Bone marrow (tissue), 2 donors: ENCODE results near the gene SENP8.
"Not testable (repeated sequence)": the region's sequence is repeated elsewhere in the genome, so short reads cannot be mapped to it uniquely, and the experiment has no call there.

Experiments used
- DNase-seq, 2 donors: peaks; one replicate each; lab custom pipeline; 2025; lab: John Stamatoyannopoulos, UW

Gene SENP8

DNA sequence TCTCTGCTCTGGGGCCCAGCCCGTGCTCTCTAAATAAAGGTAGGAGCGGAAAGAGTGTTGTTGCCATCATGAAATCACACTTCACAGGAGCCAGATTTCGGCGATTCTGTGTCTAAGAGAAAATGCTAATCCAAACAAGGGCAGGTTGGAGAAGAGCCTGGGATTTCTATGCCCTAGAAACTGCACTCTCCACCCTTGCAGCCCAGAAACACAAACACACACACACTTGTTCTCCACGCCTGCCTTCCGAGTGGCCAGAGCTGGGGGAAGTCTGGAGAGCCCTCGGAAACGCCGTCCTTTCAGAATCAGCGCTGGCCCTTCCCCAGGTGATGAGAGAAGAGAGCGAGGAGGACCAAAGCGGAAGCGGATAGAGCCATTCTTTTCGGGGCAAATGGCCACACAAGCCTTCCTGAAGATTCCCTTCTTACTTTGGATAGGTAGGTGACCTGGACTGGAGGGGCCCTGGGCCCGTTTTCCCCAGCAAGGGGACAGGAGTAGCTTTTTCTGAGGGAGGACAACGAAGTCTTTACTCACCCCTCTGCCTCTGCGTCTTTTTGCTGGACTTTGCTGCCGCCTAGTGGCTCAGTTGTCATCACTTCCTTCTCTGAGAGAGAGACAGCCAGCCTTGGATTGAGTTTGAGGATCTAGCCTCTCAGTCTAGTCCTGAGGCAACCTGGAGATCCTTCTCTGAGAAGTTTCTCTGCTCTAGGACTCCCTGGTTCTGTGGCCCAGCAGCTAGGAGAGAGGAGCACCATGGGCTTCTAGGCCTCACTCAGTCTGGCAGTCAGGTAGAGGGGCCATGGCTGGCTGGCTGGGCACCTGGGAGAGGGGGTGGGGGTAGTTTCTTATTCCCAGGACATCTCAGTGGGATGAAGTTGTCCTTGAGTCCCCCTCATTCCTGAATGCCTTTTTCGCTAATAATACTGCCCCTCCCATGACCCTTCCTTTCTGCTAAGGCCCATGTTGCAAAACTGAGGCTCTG, 37.7 kb downstream of the SENP8 start:
- peak; percentile 61 to 67 for DNase-seq

- DNase-seq, result no peak
Observed at GRCh38 chr15:72156928-72157327, 38.7 kb downstream of the SENP8 start.

DNA sequence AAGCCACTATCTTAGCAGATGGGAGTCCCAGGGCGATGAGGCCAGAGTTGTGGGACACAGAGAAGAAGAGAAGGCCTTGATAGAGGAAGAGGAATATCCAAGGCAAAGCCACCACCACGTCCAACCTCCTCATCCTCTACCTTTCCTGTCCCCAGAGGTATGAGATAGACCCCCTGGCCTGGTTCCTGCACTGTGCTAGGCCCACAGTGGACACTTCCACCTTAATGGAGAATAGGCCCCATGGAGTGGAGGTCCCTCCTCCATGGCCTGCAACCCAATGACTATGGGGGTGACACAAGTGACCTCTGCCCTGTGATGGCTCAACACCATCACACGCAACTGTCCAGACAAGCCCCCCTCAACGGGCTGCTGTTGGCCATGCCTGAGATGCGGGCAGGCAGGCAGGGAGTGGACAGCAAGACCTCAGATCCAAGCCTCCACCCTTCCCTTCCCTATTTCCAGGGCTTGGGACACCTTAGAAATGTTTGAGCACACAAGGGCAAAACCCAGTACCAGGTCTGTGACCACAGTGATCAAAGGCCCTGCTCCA, 42.6 kb downstream of the SENP8 start:
- no peak for DNase-seq

- DNase-seq, result no peak
Observed at GRCh38 chr15:72161361-72162132, 43.3 kb downstream of the SENP8 start.

DNA sequence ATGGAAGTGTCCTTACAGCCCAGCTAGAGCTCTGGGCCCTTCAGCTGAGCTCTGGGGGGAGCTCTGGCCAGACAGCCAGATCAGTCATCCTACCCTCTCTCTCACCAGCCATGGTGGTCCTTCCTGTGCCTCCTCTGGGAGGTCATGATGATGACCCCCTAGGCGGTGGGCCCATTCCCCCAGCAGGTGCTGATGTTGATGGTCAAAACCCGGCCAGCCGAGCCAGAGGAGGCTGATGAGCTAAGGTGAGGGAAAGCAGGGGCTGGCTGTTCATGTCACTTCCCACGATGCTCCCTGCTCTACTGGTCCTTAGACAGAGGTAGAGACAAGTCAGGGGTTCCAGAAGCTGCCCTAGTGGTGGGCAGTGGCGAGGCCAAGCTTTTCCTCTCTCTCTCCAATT, 44.4 kb downstream of the SENP8 start:
- DNase-seq, result no peak

DNA sequence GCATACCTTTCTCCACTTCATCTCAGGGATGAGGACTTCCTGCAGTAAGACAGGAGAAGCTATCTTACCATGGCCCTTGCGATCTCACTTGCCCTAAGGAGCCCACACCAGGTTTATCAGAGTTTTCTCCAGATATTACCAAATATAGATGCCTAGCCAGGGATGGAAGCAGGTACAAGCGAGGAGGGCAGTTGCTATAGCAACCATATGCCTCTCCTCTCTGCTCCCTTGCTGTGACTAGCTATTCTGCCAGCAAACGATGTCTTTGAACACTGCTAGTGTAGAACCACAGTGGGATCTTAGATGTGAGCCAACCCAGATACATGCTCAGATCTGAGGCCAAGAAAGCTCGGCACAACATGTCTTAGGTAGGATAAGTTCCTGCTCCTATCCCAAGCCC, 45.5 kb downstream of the SENP8 start:
- no peak for DNase-seq

DNA sequence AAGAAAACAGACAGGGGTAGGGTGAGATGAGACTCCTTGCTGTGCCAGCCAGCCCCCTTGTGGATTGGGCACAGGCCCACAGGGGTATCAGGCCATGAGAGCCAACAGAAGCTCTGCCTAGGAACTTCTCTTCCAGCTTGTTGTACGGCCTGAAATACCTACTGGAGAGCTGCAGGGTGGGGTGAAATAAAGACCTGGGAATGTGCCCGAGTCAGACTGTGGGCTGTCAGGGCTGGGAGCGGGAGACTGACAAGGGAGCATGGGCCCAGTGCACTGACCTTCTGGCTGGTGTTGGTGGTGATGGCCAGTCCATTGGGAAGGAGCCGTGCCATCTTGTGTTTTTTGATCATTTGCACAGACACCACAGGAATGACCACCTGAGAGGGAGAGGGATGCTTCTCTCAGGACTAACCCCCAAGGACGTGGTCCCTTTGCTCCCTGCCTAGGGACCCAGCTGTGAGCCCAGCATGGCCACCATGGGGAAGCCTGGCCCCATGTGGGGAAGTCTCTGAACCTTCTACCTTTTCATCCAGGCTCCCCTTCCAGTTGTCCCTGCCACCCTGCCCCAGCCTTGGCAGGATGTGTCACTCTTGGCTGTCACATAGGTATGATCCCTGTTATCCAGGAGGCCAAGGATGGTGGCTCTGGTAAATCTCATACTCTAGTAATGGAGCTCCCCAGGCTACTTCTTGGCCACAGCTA, 48.7 kb downstream of the SENP8 start:
- no peak for DNase-seq

GRCh38 chr15:72167445-72167844, 49.2 kb downstream of the SENP8 start:
- no peak for DNase-seq

GRCh38 chr15:72168131-72168807, 50.1 kb downstream of the SENP8 start:
- DNase-seq, result no peak

DNA sequence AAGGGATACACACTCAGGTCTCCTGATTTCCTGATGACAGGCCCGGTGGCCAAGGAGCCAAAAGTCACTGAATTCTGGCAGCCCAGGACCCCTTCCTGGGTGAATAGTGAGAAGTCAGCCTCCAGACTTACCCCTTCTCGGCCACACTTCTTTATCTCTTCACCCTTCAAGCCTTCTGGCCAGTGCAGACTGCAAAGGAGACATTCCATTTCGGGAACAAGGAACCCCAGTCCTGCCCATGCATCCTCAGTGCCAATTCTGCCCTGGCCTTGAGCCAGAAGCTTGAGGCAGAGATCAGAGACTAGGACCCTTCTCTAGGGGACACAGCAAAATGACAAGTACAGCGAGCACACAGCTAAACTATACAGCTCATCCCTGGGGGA, 50.6 kb downstream of the SENP8 start:
- DNase-seq, result no peak

GRCh38 chr15:72169236-72169920, 51.2 kb downstream of the SENP8 start:
- no peak for DNase-seq

GRCh38 chr15:72169921-72170611, 51.9 kb downstream of the SENP8 start:
- no peak for DNase-seq

GRCh38 chr15:72170691-72171090, 52.5 kb downstream of the SENP8 start:
- no peak for DNase-seq

- not testable (repeated sequence) for DNase-seq
Observed at GRCh38 chr15:72171978-72172377, 53.8 kb downstream of the SENP8 start.

- DNase-seq, result no peak
Observed at GRCh38 chr15:72172796-72173195, 54.6 kb downstream of the SENP8 start.

DNA sequence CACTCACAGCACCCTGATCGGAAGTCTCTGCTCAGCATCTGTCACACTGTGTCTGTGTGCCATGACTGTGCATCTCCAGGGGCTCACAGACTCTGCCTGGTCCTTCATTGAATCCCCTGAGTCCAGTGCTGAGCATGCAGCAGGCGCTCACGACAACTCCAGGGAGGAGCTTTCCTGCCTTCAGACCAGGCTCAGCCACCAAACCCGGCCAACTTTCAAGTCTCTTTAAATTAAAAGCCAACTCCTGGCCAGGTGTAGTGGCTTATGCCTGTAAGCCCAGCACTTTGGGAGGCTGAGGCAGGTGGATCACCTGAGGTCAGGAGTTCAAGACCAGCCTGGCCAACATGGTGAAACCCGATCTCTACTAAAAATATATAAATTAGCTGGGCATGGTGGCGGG, 55.2 kb downstream of the SENP8 start:
- DNase-seq, result no peak

GRCh38 chr15:72173864-72174550, 55.8 kb downstream of the SENP8 start:
- DNase-seq, result no peak

GRCh38 chr15:72174551-72175165, 56.5 kb downstream of the SENP8 start:
- DNase-seq, result no peak
